ENCODE data around the gene CDK5R1.

GRCh38 chr17:32497431-32498205 lies 10.8 kb downstream of the CDK5R1 start:
- TF ChIP-seq CTCF (IDR thresholded peaks at IDR 0.05; ENCODE audit: extremely low read depth in 1 of 2, insufficient read depth in 1 of 2, low read depth in 1 of 2, low read length in 2 of 2), result no peak
- TF ChIP-seq, protein P1, sequence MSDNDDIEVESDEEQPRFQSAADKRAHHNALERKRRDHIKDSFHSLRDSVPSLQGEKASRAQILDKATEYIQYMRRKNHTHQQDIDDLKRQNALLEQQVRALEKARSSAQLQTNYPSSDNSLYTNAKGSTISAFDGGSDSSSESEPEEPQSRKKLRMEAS (IDR thresholded peaks at IDR 0.05; ENCODE audit: insufficient read depth, insufficient read length), result no peak

All from endothelial cell of umbilical vein (primary cell).